ENCODE data around the gene TMEM41B. TPM values are rescaled to one million over a fixed set of nuclear protein-coding genes. Genes with fewer than 3 reads are reported as not detected.

Gene TMEM41B
- total RNA-seq, 4 donors from 2014 or later: 13.7 to 53.9 (median 51.8) TPM

DNA sequence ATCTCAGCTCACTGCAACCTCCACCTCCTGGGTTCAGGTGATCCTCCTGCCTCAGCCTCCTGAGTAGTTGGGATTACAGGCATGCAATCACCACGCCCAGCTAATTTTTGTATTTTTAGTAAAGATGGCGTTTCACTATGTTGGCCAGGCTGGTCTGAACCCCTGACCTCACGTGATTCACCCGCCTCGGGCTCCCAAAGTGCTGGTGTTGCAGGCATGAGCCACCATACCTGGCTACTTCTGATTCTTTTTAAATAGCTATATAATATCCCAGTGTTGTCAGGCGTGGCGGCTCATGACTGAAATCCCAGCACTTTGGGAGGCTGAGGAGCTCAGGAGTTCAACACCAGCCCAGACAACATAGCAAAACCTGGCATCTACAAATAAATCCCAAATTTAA is 20.7 kb downstream of the TMEM41B start:
- Histone ChIP-seq H3K27ac (no peak overlapping the region), H3K4me3 (no peak overlapping the region), H3K36me3 (peaks cover 0 to 30% (median 0%) of the 10 kb centered on the region in 4 donors), H3K27me3 (no peaks in the 10 kb centered on the region), H3K9me3 (no peaks in the 10 kb centered on the region), H3K4me1 (no peaks in the 10 kb centered on the region)
- no peak for DNase-seq
- WGBS, 2 donors (ENCODE audit: low coverage in 1 of 2): 96 to 100% methylated on average over 2 to 7 of the region's 7 CpGs
- TF ChIP-seq EP300 (IDR thresholded peaks at IDR 0.05; ENCODE audit: low read depth) (no peak), POLR2AphosphoS5 (IDR thresholded peaks at IDR 0.05) (no peak), POLR2A (IDR thresholded peaks at IDR 0.05) (no peak)
- TF ChIP-seq, protein P1, sequence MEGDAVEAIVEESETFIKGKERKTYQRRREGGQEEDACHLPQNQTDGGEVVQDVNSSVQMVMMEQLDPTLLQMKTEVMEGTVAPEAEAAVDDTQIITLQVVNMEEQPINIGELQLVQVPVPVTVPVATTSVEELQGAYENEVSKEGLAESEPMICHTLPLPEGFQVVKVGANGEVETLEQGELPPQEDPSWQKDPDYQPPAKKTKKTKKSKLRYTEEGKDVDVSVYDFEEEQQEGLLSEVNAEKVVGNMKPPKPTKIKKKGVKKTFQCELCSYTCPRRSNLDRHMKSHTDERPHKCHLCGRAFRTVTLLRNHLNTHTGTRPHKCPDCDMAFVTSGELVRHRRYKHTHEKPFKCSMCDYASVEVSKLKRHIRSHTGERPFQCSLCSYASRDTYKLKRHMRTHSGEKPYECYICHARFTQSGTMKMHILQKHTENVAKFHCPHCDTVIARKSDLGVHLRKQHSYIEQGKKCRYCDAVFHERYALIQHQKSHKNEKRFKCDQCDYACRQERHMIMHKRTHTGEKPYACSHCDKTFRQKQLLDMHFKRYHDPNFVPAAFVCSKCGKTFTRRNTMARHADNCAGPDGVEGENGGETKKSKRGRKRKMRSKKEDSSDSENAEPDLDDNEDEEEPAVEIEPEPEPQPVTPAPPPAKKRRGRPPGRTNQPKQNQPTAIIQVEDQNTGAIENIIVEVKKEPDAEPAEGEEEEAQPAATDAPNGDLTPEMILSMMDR (IDR thresholded peaks at IDR 0.05): no peak
- in situ Hi-C loops (cut with MboI; ENCODE audit: low pct_ligation_motif_present in 1 of 4, low pct_unique_long_range_greater_than_20kb in 1 of 4, low sequenced_read_pairs in 3 of 4): no loop called here
- intact Hi-C loops (cut with DNase I; ENCODE audit: low total_unique reads): no loop called here

DNA sequence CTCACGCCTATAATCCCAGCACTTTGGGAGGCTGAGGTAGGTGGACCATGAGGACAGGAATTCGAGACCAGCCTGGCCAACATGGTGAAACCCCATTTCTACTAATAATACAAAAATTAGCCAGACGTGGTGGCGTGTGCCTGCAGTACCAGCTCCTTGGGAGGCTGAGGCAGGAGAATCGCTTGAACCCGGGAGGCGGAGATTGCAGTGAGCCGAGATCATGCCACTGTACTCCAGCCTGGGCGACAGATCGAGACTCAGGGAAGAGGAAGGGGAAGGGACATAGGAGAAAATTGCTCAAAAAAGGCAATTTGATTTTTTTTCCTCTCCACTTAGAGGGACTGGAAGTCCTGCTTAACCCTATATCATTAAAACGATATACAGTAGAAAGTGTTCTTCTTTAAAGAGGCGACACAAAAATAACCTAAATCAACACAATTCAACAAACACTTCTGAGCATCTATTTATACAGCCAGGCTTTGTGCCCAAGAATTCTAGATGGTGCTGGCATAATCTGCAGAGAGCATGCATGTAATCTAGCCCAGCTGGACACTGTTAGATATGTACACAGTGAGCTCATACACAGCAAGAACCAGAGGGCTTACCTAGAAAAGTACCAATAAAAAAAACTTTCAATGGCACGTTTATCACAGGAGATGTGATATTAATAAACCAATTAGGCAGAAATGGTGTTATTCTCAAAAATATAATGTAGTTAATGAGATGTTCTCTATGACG is 28.4 kb downstream of the TMEM41B start:
- no peaks in the 10 kb centered on the region for H3K9me3 ChIP-seq
- H3K27ac ChIP-seq: no peak overlapping the region
- peaks cover 0 to 5% (median 0%) of the 10 kb centered on the region in 4 donors for H3K36me3 ChIP-seq
- no peak for DNase-seq
- WGBS, 2 donors (ENCODE audit: low coverage in 1 of 2): 92 to 93% methylated on average over 14 of the region's 14 CpGs
- in situ Hi-C loops (cut with MboI; ENCODE audit: low pct_ligation_motif_present in 1 of 4, low pct_unique_long_range_greater_than_20kb in 1 of 4, low sequenced_read_pairs in 3 of 4) (no loop called here), intact Hi-C loops (cut with DNase I; ENCODE audit: low total_unique reads) (no loop called here)
- H3K4me1 ChIP-seq: peaks cover 0 to under 1% (median under 1%) of the 10 kb centered on the region in 4 donors
- no peak for TF ChIP-seq POLR2A (IDR thresholded peaks at IDR 0.05)
- TF ChIP-seq POLR2AphosphoS5 (IDR thresholded peaks at IDR 0.05): no peak
- TF ChIP-seq EP300 (IDR thresholded peaks at IDR 0.05; ENCODE audit: low read depth): no peak
- TF ChIP-seq, protein P1 (IDR thresholded peaks at IDR 0.05): no peak
- H3K27me3 ChIP-seq: no peaks in the 10 kb centered on the region
- H3K4me3 ChIP-seq: no peak overlapping the region

DNA sequence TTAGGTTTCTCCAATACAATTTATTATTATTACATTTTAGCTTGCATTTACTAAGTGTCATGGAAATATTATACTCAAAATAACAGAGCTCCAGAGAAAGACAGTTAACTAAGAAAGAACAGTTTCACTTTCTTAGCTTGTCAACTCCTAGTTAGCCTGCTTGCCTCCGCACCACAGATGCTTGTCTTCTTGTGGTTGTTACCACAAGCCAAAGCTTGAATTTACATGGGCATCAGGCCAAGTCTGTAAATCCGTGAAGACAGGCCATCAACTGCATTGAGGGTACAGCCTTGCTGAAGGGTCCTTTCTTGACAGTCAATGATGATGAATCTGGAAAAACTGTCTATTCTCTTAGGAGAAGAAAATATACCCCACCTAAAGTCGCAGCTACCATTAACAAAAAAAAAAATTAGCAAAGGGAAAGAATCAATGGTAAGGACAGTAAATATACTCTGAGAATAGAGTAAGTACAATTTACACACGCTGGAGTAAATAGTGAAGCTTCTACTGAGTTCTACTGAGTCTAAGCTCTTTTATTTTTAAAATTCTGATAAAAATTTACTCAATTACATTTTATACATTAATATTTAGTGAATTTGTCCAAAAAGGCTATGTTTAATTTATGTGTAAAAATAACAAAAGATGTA is 33.6 kb downstream of the TMEM41B start:
- TF ChIP-seq POLR2A (IDR thresholded peaks at IDR 0.05) (no peak), EP300 (IDR thresholded peaks at IDR 0.05; ENCODE audit: low read depth) (no peak), POLR2AphosphoS5 (IDR thresholded peaks at IDR 0.05) (no peak)
- TF ChIP-seq, protein P1 (IDR thresholded peaks at IDR 0.05): no peak
- Histone ChIP-seq H3K9me3 (no peaks in the 10 kb centered on the region), H3K4me3 (no peak overlapping the region), H3K27me3 (no peaks in the 10 kb centered on the region), H3K4me1 (peaks cover 0 to 9% (median 4%) of the 10 kb centered on the region in 4 donors), H3K36me3 (peaks cover 0 to 5% (median 0%) of the 10 kb centered on the region in 4 donors), H3K27ac (no peak overlapping the region)
- 24 to 34% methylated on average over 4 of the region's 4 CpGs for WGBS, 2 donors (ENCODE audit: low coverage in 1 of 2)
- DNase-seq: peak; percentile 45
- intact Hi-C loops (cut with DNase I; ENCODE audit: low total_unique reads) (no loop called here), in situ Hi-C loops (cut with MboI; ENCODE audit: low pct_ligation_motif_present in 1 of 4, low pct_unique_long_range_greater_than_20kb in 1 of 4, low sequenced_read_pairs in 3 of 4) (no loop called here)

DNA sequence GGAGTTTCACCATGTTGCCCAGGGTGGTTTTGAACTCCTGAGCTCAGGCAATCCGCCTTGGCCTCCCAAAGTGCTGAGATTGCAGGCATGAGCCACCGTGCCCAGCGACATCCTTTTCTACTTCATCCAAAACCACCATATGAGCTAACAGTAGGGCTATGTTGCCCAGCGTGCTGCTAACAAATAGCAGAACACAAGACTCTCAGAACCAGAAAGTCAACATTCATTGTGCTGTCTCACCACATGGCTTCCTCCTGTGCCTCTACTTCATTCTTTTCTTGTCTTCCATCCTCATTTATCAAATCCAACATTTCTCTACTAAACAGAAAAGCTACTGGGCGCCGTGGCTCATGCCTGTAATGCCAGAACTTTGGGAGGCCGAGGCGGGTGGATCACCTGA is 37.2 kb downstream of the TMEM41B start:
- TF ChIP-seq POLR2A (IDR thresholded peaks at IDR 0.05) (no peak), EP300 (IDR thresholded peaks at IDR 0.05; ENCODE audit: low read depth) (no peak), POLR2AphosphoS5 (IDR thresholded peaks at IDR 0.05) (no peak)
- TF ChIP-seq, protein P1 (IDR thresholded peaks at IDR 0.05): no peak
- DNase-seq: no peak

More for the DNA sequence above, 37.2 kb downstream of the TMEM41B start:
- 83 to 99% methylated on average over 2 to 8 of the region's 8 CpGs for WGBS, 2 donors (ENCODE audit: low coverage in 1 of 2)
- in situ Hi-C loops (cut with MboI; ENCODE audit: low pct_ligation_motif_present in 1 of 4, low pct_unique_long_range_greater_than_20kb in 1 of 4, low sequenced_read_pairs in 3 of 4): no loop called here
- peaks cover 0 to 17% (median 4%) of the 10 kb centered on the region in 4 donors for H3K4me1 ChIP-seq
- H3K27me3 ChIP-seq: no peaks in the 10 kb centered on the region
- H3K27ac ChIP-seq: no peak overlapping the region
- no peak overlapping the region for H3K4me3 ChIP-seq
- H3K36me3 ChIP-seq: peaks cover 0 to 5% (median 0%) of the 10 kb centered on the region in 4 donors
- intact Hi-C loops (cut with DNase I; ENCODE audit: low total_unique reads): no loop called here
- no peaks in the 10 kb centered on the region for H3K9me3 ChIP-seq
